Measurements from ENCODE around the gene SLC22A7. TPM values are rescaled to one million over a fixed set of nuclear protein-coding genes. Genes with fewer than 3 reads are reported as not detected.
"Not testable (repeated sequence)": the region's sequence is repeated elsewhere in the genome, so short reads cannot be mapped to it uniquely, and the experiment has no call there.

The SLC22A7 gene
- polyA plus RNA-seq, 4 donors = 0.10 to 0.50 TPM; not detected in 2

GRCh38 chr6:43296780-43297497 is 1.1 kb upstream of the SLC22A7 start:
- no peak overlapping the region for H3K27ac ChIP-seq (ENCODE audit: low read depth in 1 of 3, low read length in 2 of 3)
- no peak overlapping the region for H3K4me3 ChIP-seq (ENCODE audit: low read depth in 1 of 3, low read length in 3 of 3)
- peaks cover 0 to 25% (median 0%) of the 10 kb centered on the region in 3 donors for H3K4me1 ChIP-seq (ENCODE audit: control insufficient read depth in 3 of 3, insufficient read depth in 2 of 3, low read depth in 1 of 3, low read length in 2 of 3)
- WGBS, 3 donors = 84 to 95% (median 86%) methylated on average over 5 of the region's 5 CpGs
- no peaks in the 10 kb centered on the region for H3K9me3 ChIP-seq (ENCODE audit: control insufficient read depth in 2 of 2, insufficient read depth in 1 of 2, low read depth in 1 of 2, low read length in 1 of 2)
- DNase-seq (no peak), FAIRE-seq (no peak)
- H3K27me3 ChIP-seq (ENCODE audit: control insufficient read depth in 3 of 3, insufficient read depth in 3 of 3, low read length in 3 of 3) = no peaks in the 10 kb centered on the region
- no peaks in the 10 kb centered on the region for H3K36me3 ChIP-seq (ENCODE audit: control insufficient read depth in 3 of 3, insufficient read depth in 2 of 3, low read depth in 1 of 3, low read length in 3 of 3)

- Histone ChIP-seq H3K27me3 (ENCODE audit: control insufficient read depth in 3 of 3, insufficient read depth in 3 of 3, low read length in 3 of 3) (no peaks in the 10 kb centered on the region), H3K4me1 (ENCODE audit: control insufficient read depth in 3 of 3, insufficient read depth in 2 of 3, low read depth in 1 of 3, low read length in 2 of 3) (peaks cover 0 to 34% (median 0%) of the 10 kb centered on the region in 3 donors), H3K36me3 (ENCODE audit: control insufficient read depth in 3 of 3, insufficient read depth in 2 of 3, low read depth in 1 of 3, low read length in 3 of 3) (no peaks in the 10 kb centered on the region), H3K4me3 (ENCODE audit: low read depth in 1 of 3, low read length in 3 of 3) (no peak overlapping the region), H3K9me3 (ENCODE audit: control insufficient read depth in 2 of 2, insufficient read depth in 1 of 2, low read depth in 1 of 2, low read length in 1 of 2) (no peaks in the 10 kb centered on the region), H3K27ac (ENCODE audit: low read depth in 1 of 3, low read length in 2 of 3) (no peak overlapping the region)
- FAIRE-seq (no peak), DNase-seq (no peak)
- WGBS, 3 donors = 65 to 69% (median 67%) methylated on average over 11 to 12 of the region's 12 CpGs
Measured at GRCh38 chr6:43298565-43299337, 691 bp downstream of the SLC22A7 start.

- 79 to 86% (median 82%) methylated on average over 18 of the region's 18 CpGs for WGBS, 3 donors
Measured at GRCh38 chr6:43299338-43300293, 1.6 kb downstream of the SLC22A7 start.

GRCh38 chr6:43301081-43301870 is 3.2 kb downstream of the SLC22A7 start:
- Histone ChIP-seq H3K4me1 (ENCODE audit: control insufficient read depth in 3 of 3, insufficient read depth in 2 of 3, low read depth in 1 of 3, low read length in 2 of 3) (peaks cover 0 to 34% (median 0%) of the 10 kb centered on the region in 3 donors), H3K4me3 (ENCODE audit: low read depth in 1 of 3, low read length in 3 of 3) (no peak overlapping the region), H3K27ac (ENCODE audit: low read depth in 1 of 3, low read length in 2 of 3) (no peak overlapping the region), H3K9me3 (ENCODE audit: control insufficient read depth in 2 of 2, insufficient read depth in 1 of 2, low read depth in 1 of 2, low read length in 1 of 2) (no peaks in the 10 kb centered on the region), H3K27me3 (ENCODE audit: control insufficient read depth in 3 of 3, insufficient read depth in 3 of 3, low read length in 3 of 3) (no peaks in the 10 kb centered on the region), H3K36me3 (ENCODE audit: control insufficient read depth in 3 of 3, insufficient read depth in 2 of 3, low read depth in 1 of 3, low read length in 3 of 3) (no peaks in the 10 kb centered on the region)
- WGBS, 3 donors = 82 to 89% (median 88%) methylated on average over 15 of the region's 15 CpGs
- DNase-seq (no peak), FAIRE-seq (no peak)

More at GRCh38 chr6:43299338-43300293, 1.6 kb downstream of the SLC22A7 start:
- Histone ChIP-seq H3K9me3 (ENCODE audit: control insufficient read depth in 2 of 2, insufficient read depth in 1 of 2, low read depth in 1 of 2, low read length in 1 of 2) (no peaks in the 10 kb centered on the region), H3K27ac (ENCODE audit: low read depth in 1 of 3, low read length in 2 of 3) (no peak overlapping the region), H3K4me3 (ENCODE audit: low read depth in 1 of 3, low read length in 3 of 3) (no peak overlapping the region), H3K4me1 (ENCODE audit: control insufficient read depth in 3 of 3, insufficient read depth in 2 of 3, low read depth in 1 of 3, low read length in 2 of 3) (peaks cover 0 to 34% (median 0%) of the 10 kb centered on the region in 3 donors), H3K27me3 (ENCODE audit: control insufficient read depth in 3 of 3, insufficient read depth in 3 of 3, low read length in 3 of 3) (no peaks in the 10 kb centered on the region), H3K36me3 (ENCODE audit: control insufficient read depth in 3 of 3, insufficient read depth in 2 of 3, low read depth in 1 of 3, low read length in 3 of 3) (no peaks in the 10 kb centered on the region)
- no peak for DNase-seq
- FAIRE-seq = no peak

GRCh38 chr6:43302126-43302525 is 4.1 kb downstream of the SLC22A7 start:
- DNase-seq = no peak
- peaks cover 0 to 32% (median 0%) of the 10 kb centered on the region in 3 donors for H3K4me1 ChIP-seq (ENCODE audit: control insufficient read depth in 3 of 3, insufficient read depth in 2 of 3, low read depth in 1 of 3, low read length in 2 of 3)
- peak overlapping the region in 1 of 3 donors; percentile 61 for H3K27ac ChIP-seq (ENCODE audit: low read depth in 1 of 3, low read length in 2 of 3)
- H3K9me3 ChIP-seq (ENCODE audit: control insufficient read depth in 2 of 2, insufficient read depth in 1 of 2, low read depth in 1 of 2, low read length in 1 of 2) = no peaks in the 10 kb centered on the region
- H3K36me3 ChIP-seq (ENCODE audit: control insufficient read depth in 3 of 3, insufficient read depth in 2 of 3, low read depth in 1 of 3, low read length in 3 of 3) = no peaks in the 10 kb centered on the region
- WGBS, 3 donors = 82 to 90% (median 87%) methylated on average over 19 of the region's 19 CpGs
- H3K27me3 ChIP-seq (ENCODE audit: control insufficient read depth in 3 of 3, insufficient read depth in 3 of 3, low read length in 3 of 3) = no peaks in the 10 kb centered on the region
- no peak overlapping the region for H3K4me3 ChIP-seq (ENCODE audit: low read depth in 1 of 3, low read length in 3 of 3)
- FAIRE-seq = no peak

- Histone ChIP-seq H3K4me1 (ENCODE audit: control insufficient read depth in 3 of 3, insufficient read depth in 2 of 3, low read depth in 1 of 3, low read length in 2 of 3) (peaks cover 0 to 24% (median 0%) of the 10 kb centered on the region in 3 donors), H3K27ac (ENCODE audit: low read depth in 1 of 3, low read length in 2 of 3) (peak overlapping the region in 1 of 3 donors; percentile 61)
- not testable (repeated sequence) for FAIRE-seq; H3K4me3 ChIP-seq (ENCODE audit: low read depth in 1 of 3, low read length in 3 of 3); H3K9me3 ChIP-seq (ENCODE audit: control insufficient read depth in 2 of 2, insufficient read depth in 1 of 2, low read depth in 1 of 2, low read length in 1 of 2); H3K27me3 ChIP-seq (ENCODE audit: control insufficient read depth in 3 of 3, insufficient read depth in 3 of 3, low read length in 3 of 3); H3K36me3 ChIP-seq (ENCODE audit: control insufficient read depth in 3 of 3, insufficient read depth in 2 of 3, low read depth in 1 of 3, low read length in 3 of 3)
- 64 to 82% (median 73%) methylated on average over 11 of the region's 11 CpGs for WGBS, 3 donors
- DNase-seq = peak; percentile 58 to 79
Measured at GRCh38 chr6:43303006-43303405, 4.9 kb downstream of the SLC22A7 start.

- no peak overlapping the region for H3K27ac ChIP-seq (ENCODE audit: low read depth in 1 of 3, low read length in 2 of 3)
- FAIRE-seq (no peak), DNase-seq (no peak)
- no peaks in the 10 kb centered on the region for H3K9me3 ChIP-seq (ENCODE audit: control insufficient read depth in 2 of 2, insufficient read depth in 1 of 2, low read depth in 1 of 2, low read length in 1 of 2)
- peaks cover 0 to 10% (median 0%) of the 10 kb centered on the region in 3 donors for H3K27me3 ChIP-seq (ENCODE audit: control insufficient read depth in 3 of 3, insufficient read depth in 3 of 3, low read length in 3 of 3)
- no peaks in the 10 kb centered on the region for H3K36me3 ChIP-seq (ENCODE audit: control insufficient read depth in 3 of 3, insufficient read depth in 2 of 3, low read depth in 1 of 3, low read length in 3 of 3)
- WGBS, 3 donors = 73 to 81% (median 76%) methylated on average over 8 of the region's 8 CpGs
- peaks cover 0 to 26% (median 4%) of the 10 kb centered on the region in 3 donors for H3K4me1 ChIP-seq (ENCODE audit: control insufficient read depth in 3 of 3, insufficient read depth in 2 of 3, low read depth in 1 of 3, low read length in 2 of 3)
- no peak overlapping the region for H3K4me3 ChIP-seq (ENCODE audit: low read depth in 1 of 3, low read length in 3 of 3)
Measured at GRCh38 chr6:43303751-43304331, 5.8 kb downstream of the SLC22A7 start.

Measured in small intestine (tissue), 7 donors.